ENCODE data around the gene TTC38. TPM values are rescaled to one million over a fixed set of nuclear protein-coding genes. Genes with fewer than 3 reads are reported as not detected.

Gene TTC38
- total and polyA plus RNA-seq, 2 donors from 2014 or later: 41.3 to 100 TPM

- intact Hi-C loops (cut with DNase I): no loop called here
- H3K36me3 ChIP-seq (ENCODE audit: control insufficient read depth in 2 of 3, insufficient read depth in 3 of 3, low read length in 3 of 3): peaks cover 5 to 32% (median 18%) of the 10 kb centered on the region in 3 donors
- no peak overlapping the region for H3K4me3 ChIP-seq (ENCODE audit: low read length in 3 of 3)
- H3K4me1 ChIP-seq (ENCODE audit: control insufficient read depth in 2 of 3, insufficient read depth in 2 of 3, low read depth in 1 of 3, low read length in 3 of 3): peaks cover 0 to 15% (median 4%) of the 10 kb centered on the region in 3 donors
- H3K9me3 ChIP-seq (ENCODE audit: control insufficient read depth in 2 of 3, insufficient read depth in 1 of 3, low read length in 3 of 3): no peaks in the 10 kb centered on the region
- H3K27me3 ChIP-seq (ENCODE audit: control insufficient read depth, insufficient read depth, low read length): no peaks in the 10 kb centered on the region
- FAIRE-seq (no peak), DNase-seq (peak in 1 of 5 donors; percentile 32)
- no peak overlapping the region for H3K27ac ChIP-seq (ENCODE audit: low read depth in 2 of 2, low read length in 2 of 2)
- H3K9ac ChIP-seq (ENCODE audit: low read length in 3 of 3): no peak overlapping the region
- no peak for TF ChIP-seq CTCF (IDR thresholded peaks at IDR 0.05; ENCODE audit: borderline replicate concordance, extremely low read depth, insufficient read depth)
These were observed 70.8 kb downstream of the TTC38 start for GRCh38 chr22:46338636-46339035.

GRCh38 chr22:46339956-46340355 lies 72.1 kb downstream of the TTC38 start:
- TF ChIP-seq CTCF (IDR thresholded peaks at IDR 0.05; ENCODE audit: borderline replicate concordance, extremely low read depth, insufficient read depth): no peak
- H3K4me3 ChIP-seq (ENCODE audit: low read length in 3 of 3): no peak overlapping the region

GRCh38 chr22:46340676-46341075 lies 72.9 kb downstream of the TTC38 start:
- DNase-seq: peak in 1 of 5 donors; percentile 47
- Histone ChIP-seq H3K4me3 (ENCODE audit: low read length in 3 of 3) (peak overlapping the region in 1 of 3 donors; percentile 8), H3K9ac (ENCODE audit: low read length in 3 of 3) (no peak overlapping the region), H3K36me3 (ENCODE audit: control insufficient read depth in 2 of 3, insufficient read depth in 3 of 3, low read length in 3 of 3) (peaks cover 5 to 48% (median 25%) of the 10 kb centered on the region in 3 donors), H3K27me3 (ENCODE audit: control insufficient read depth, insufficient read depth, low read length) (no peaks in the 10 kb centered on the region), H3K27ac (ENCODE audit: low read depth in 2 of 2, low read length in 2 of 2) (no peak overlapping the region), H3K9me3 (ENCODE audit: control insufficient read depth in 2 of 3, insufficient read depth in 1 of 3, low read length in 3 of 3) (no peaks in the 10 kb centered on the region), H3K4me1 (ENCODE audit: control insufficient read depth in 2 of 3, insufficient read depth in 2 of 3, low read depth in 1 of 3, low read length in 3 of 3) (peaks cover 0 to 15% (median 4%) of the 10 kb centered on the region in 3 donors)
- intact Hi-C loops (cut with DNase I): no loop called here
- TF ChIP-seq CTCF (IDR thresholded peaks at IDR 0.05; ENCODE audit: borderline replicate concordance, extremely low read depth, insufficient read depth): no peak
- FAIRE-seq: no peak

More at GRCh38 chr22:46339956-46340355, 72.1 kb downstream of the TTC38 start:
- no peak overlapping the region for H3K27ac ChIP-seq (ENCODE audit: low read depth in 2 of 2, low read length in 2 of 2)
- DNase-seq (peak in 1 of 5 donors; percentile 46), FAIRE-seq (no peak)
- no peak overlapping the region for H3K9ac ChIP-seq (ENCODE audit: low read length in 3 of 3)
- no peaks in the 10 kb centered on the region for H3K9me3 ChIP-seq (ENCODE audit: control insufficient read depth in 2 of 3, insufficient read depth in 1 of 3, low read length in 3 of 3)
- peaks cover 0 to 15% (median 4%) of the 10 kb centered on the region in 3 donors for H3K4me1 ChIP-seq (ENCODE audit: control insufficient read depth in 2 of 3, insufficient read depth in 2 of 3, low read depth in 1 of 3, low read length in 3 of 3)
- peaks cover 5 to 44% (median 25%) of the 10 kb centered on the region in 3 donors for H3K36me3 ChIP-seq (ENCODE audit: control insufficient read depth in 2 of 3, insufficient read depth in 3 of 3, low read length in 3 of 3)
- intact Hi-C loops (cut with DNase I): no loop called here
- H3K27me3 ChIP-seq (ENCODE audit: control insufficient read depth, insufficient read depth, low read length): no peaks in the 10 kb centered on the region

Other genes starting within 250 kb of the TTC38 start
- 36.8 TPM for gene PPARA, start 117.5 kb upstream of the TTC38 start, total RNA-seq
- gene PPARA, start 117.5 kb upstream of the TTC38 start, polyA plus RNA-seq (ENCODE audit: insufficient read depth, low read depth, low replicate concordance): 15.8 TPM
- 10.2 TPM for gene CDPF1, start 17.7 kb upstream of the TTC38 start, total RNA-seq
- gene CDPF1, start 17.7 kb upstream of the TTC38 start, polyA plus RNA-seq (ENCODE audit: insufficient read depth, low read depth, low replicate concordance): 13.3 TPM
- 0.06 TPM for gene PKDREJ, start 4.7 kb upstream of the TTC38 start, total RNA-seq
- 0.15 TPM for gene PKDREJ, start 4.7 kb upstream of the TTC38 start, polyA plus RNA-seq (ENCODE audit: insufficient read depth, low read depth, low replicate concordance)
- 0.94 TPM for gene GTSE1, start 28.9 kb downstream of the TTC38 start, total RNA-seq
- 0.41 TPM for gene GTSE1, start 28.9 kb downstream of the TTC38 start, polyA plus RNA-seq (ENCODE audit: insufficient read depth, low read depth, low replicate concordance)
- 40.5 TPM for gene TRMU, start 67.7 kb downstream of the TTC38 start, total RNA-seq
- gene TRMU, start 67.7 kb downstream of the TTC38 start, polyA plus RNA-seq (ENCODE audit: insufficient read depth, low read depth, low replicate concordance): 41.1 TPM